NCI-H1930 (cell line): Measurements from ENCODE around the gene PAM.
"Not testable (repeated sequence)": the region's sequence is repeated elsewhere in the genome, so short reads cannot be mapped to it uniquely, and the experiment has no call there.

Source experiments
- DNase-seq, 2 experiments: peaks; one replicate each; lab custom pipeline; 2025; lab: John Stamatoyannopoulos, UW

The PAM gene

GRCh38 chr5:103066326-103066725, 311.2 kb downstream of the PAM start:
- DNase-seq, result no peak

GRCh38 chr5:103073500-103073899, 318.4 kb downstream of the PAM start:
- DNase-seq, result not testable (repeated sequence)

GRCh38 chr5:103075442-103075841, 320.3 kb downstream of the PAM start:
- no peak for DNase-seq
